Upper lobe of right lung (tissue), 1 donor: ENCODE results near the gene DENND2A. TPM values are rescaled to one million over a fixed set of nuclear protein-coding genes. Genes with fewer than 3 reads are reported as not detected.
"Not testable (repeated sequence)": the region's sequence is repeated elsewhere in the genome, so short reads cannot be mapped to it uniquely, and the experiment has no call there.

Experiments
- ATAC-seq: fragments of 200-7000 bp; cut with Tn5 transposase; one replicate; pipeline ENCODE4 v1.9.1; 2020; ENCODE audit warnings: mild to moderate bottlenecking, moderate library complexity
- DNase-seq: peaks from one replicate; pipeline ENCODE4 v3.0.0-alpha.2; 2020
- H3K27ac ChIP-seq: fragments of 200-600 bp; one replicate; pipeline ENCODE4 v1.8.0; 2022
- H3K27me3 ChIP-seq: fragments of 200-600 bp; one replicate; pipeline ENCODE4 v1.8.0; 2022; ENCODE audit warnings: mild to moderate bottlenecking
- H3K36me3 ChIP-seq: fragments of 200-600 bp; one replicate; pipeline ENCODE4 v1.8.0; 2022
- H3K4me1 ChIP-seq: fragments of 200-600 bp; one replicate; pipeline ENCODE4 v1.8.0; 2022
- H3K4me3 ChIP-seq: fragments of 200-600 bp; one replicate; pipeline ENCODE4 v1.8.0; 2022; ENCODE audit warnings: mild to moderate bottlenecking
- H3K9me3 ChIP-seq: fragments of 200-600 bp; one replicate; pipeline ENCODE4 v1.8.0; 2022
- intact Hi-C: fragments of 100-400 bp; cut with DNase I; formaldehyde crosslinking; loops from one replicate; pipeline ENCODE4 v1.11.0; 2022
- total RNA-seq: library from RNA; stranded (reverse); fragmentation: NEBNext Ultra II Directional; extraction: Animal tissue kit (Norgen Biotek cat#: 25700); gene quantifications from one replicate; pipeline ENCODE4 v1.2.1, GENCODE V29; 2021
- TF ChIP-seq, protein P1 (sequence below): fragments of 200-600 bp; IDR thresholded peaks from one replicate; pipeline ENCODE4 v1.8.0; 2022; ENCODE audit warnings: antibody characterized with exemption
- donor health status: DM: no; HTN: yes; CAD: no; lungs with severe emphysema.

The DENND2A gene
- total RNA-seq, 1 donor from 2014 or later: 26.2 TPM

DNA sequence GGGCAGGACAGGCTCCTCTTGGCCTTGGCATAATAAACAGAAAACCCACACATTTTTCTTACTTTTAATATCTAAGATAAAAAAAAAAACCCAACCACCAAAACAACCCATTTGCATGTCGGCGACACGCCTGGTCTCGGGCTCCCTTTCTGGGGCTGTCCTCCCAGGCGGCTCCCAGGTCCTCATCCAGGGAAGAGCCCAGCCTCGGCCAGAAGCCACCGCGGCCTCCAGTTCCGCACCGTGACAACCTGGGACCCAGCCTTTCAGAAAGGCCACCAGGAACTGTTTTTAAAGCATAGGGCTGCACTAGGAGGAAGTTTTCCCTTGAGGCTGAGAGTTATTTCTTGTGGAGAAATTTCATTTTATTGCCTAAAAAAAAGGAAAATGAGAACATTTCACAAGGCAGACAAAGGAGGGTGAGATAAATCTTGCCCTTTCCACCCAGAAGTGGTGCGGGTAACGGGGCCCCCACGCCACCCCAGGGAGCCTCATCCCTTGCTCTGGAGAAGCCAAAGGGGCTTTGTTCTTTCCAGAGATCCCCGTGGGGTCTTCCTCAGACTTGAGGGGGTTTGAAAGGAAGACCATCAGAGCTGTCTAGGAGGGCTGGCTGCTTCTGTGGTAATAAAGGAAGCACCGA is 122.1 kb downstream of the DENND2A start:
- H3K36me3 ChIP-seq: no peaks in the 10 kb centered on the region
- DNase-seq (no peak), ATAC-seq (no peak)
- H3K4me1 ChIP-seq: no peaks in the 10 kb centered on the region
- peak overlapping the region; percentile 1 for H3K27ac ChIP-seq
- H3K27me3 ChIP-seq: no peaks in the 10 kb centered on the region
- intact Hi-C loops: loop anchor here (5.0 kb wide), 1 partner anchor 134 kb away; no protein-coding TSS in a partner anchor
- H3K9me3 ChIP-seq: no peaks in the 10 kb centered on the region
- H3K4me3 ChIP-seq: no peak overlapping the region
- TF ChIP-seq, protein P1, sequence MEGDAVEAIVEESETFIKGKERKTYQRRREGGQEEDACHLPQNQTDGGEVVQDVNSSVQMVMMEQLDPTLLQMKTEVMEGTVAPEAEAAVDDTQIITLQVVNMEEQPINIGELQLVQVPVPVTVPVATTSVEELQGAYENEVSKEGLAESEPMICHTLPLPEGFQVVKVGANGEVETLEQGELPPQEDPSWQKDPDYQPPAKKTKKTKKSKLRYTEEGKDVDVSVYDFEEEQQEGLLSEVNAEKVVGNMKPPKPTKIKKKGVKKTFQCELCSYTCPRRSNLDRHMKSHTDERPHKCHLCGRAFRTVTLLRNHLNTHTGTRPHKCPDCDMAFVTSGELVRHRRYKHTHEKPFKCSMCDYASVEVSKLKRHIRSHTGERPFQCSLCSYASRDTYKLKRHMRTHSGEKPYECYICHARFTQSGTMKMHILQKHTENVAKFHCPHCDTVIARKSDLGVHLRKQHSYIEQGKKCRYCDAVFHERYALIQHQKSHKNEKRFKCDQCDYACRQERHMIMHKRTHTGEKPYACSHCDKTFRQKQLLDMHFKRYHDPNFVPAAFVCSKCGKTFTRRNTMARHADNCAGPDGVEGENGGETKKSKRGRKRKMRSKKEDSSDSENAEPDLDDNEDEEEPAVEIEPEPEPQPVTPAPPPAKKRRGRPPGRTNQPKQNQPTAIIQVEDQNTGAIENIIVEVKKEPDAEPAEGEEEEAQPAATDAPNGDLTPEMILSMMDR: no peak

DNA sequence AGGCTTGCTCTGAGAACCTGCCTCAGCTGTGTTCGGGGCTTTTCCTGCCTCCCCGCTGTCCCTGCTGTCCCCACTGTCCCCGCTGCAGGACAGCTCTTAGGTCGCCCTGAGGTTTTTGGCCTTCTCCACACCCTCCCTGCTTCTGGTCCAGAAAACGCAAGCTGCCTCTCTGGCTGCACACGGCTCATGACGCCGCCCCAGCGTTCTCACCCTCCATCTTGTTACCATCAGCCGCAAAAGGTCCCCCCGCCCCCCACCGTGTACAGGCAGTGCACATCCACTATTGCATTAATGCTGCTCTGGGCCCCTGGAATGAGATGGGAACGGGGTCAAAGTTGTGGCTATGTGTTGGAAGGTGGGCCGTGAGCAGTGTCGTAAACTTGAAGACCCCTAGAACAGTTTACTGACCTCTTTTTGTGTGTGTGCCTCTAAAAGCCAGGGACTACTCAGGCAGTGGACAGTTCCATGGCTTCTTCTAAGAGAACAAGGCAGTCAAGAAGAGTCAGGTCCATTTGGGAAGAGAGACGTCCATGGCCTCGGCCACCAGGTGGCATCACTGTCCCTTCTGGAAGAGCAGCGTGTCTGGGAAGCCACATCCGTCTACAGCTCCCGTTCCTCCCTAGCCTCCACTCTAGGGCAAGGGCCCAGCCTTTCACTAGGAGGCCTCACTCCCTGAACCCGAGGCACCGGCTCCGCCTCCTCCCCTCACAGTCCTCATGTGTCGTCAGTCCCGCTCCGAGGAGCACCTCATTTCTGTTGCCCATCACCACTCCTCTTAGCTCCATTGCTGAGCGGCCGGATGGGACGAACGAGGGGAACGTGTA is 122.9 kb downstream of the DENND2A start:
- H3K27me3 ChIP-seq: no peaks in the 10 kb centered on the region
- H3K4me3 ChIP-seq: no peak overlapping the region
- TF ChIP-seq, protein P1: peak; percentile 83
- H3K27ac ChIP-seq: no peak overlapping the region
- peak; percentile 92 for DNase-seq
- no peaks in the 10 kb centered on the region for H3K36me3 ChIP-seq
- H3K4me1 ChIP-seq: no peaks in the 10 kb centered on the region
- peak; percentile 98 for ATAC-seq
- no peaks in the 10 kb centered on the region for H3K9me3 ChIP-seq
- intact Hi-C loops: loop anchor here (5.0 kb wide), 1 partner anchor 135 kb away; no protein-coding TSS in a partner anchor

DNA sequence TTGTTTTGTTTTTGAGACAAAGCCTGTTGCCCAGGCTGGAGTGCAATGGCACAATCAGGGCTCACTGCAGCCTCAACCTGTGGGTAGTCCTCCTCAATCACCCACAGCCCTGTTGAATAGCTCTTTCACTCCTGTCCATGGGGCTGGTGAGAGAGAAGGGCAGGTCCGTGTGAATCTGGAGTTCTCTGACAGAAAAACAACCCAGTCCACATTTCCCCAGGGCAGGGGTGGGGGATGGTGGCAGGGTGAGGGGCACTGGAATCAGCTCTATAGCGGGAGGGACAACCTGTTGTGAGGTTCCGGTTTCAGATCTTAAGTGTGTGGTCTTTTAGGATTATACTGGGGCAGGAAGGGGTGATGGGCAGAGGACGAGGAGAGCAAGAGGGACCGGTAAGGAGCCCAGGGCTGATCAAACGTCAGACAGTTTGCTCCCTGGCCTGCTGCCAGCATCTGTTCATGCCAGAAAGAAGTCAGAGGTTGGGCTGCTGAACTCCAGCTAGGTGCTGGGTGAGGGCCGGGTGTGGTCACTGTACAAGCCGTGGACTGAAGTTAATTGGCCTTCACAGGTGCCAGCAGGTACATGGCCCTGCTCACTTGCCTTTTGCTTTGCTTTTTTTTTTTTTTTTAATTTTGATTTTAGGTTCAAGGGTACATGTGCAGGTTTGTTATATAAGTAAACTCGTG is 128.2 kb downstream of the DENND2A start:
- no peak overlapping the region for H3K4me3 ChIP-seq
- ATAC-seq (peak; percentile 58), DNase-seq (peak; percentile 71)
- TF ChIP-seq, protein P1: no peak
- H3K36me3 ChIP-seq: no peaks in the 10 kb centered on the region
- intact Hi-C loops: no loop called here
- no peaks in the 10 kb centered on the region for H3K27me3 ChIP-seq
- no peak overlapping the region for H3K27ac ChIP-seq
- no peaks in the 10 kb centered on the region for H3K9me3 ChIP-seq
- H3K4me1 ChIP-seq: no peaks in the 10 kb centered on the region

DNA sequence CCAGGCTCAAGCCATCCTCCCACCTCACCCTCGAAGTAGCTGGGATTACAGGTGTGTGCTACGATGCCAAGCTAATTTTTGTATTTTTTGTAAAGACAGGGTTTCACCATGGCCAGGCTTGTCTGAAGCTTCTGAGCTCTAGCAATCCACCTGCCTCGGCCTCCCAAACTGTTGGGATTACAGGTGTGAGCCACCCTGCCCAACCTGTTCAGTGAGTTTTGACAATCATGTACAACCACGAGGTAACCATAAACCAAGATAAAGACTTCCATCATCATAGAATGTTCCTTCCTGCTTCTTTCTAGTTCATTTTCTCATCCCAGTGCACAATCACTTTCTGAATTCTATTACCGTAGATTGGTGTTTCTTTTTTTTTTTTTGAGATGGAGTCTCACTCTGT is 130.8 kb downstream of the DENND2A start:
- DNase-seq (no peak), ATAC-seq (no peak)
- no peak overlapping the region for H3K27ac ChIP-seq
- no peak overlapping the region for H3K4me3 ChIP-seq
- H3K9me3 ChIP-seq: no peaks in the 10 kb centered on the region
- no peaks in the 10 kb centered on the region for H3K27me3 ChIP-seq
- TF ChIP-seq, protein P1: no peak
- H3K4me1 ChIP-seq: no peaks in the 10 kb centered on the region
- intact Hi-C loops: no loop called here
- no peaks in the 10 kb centered on the region for H3K36me3 ChIP-seq

DNA sequence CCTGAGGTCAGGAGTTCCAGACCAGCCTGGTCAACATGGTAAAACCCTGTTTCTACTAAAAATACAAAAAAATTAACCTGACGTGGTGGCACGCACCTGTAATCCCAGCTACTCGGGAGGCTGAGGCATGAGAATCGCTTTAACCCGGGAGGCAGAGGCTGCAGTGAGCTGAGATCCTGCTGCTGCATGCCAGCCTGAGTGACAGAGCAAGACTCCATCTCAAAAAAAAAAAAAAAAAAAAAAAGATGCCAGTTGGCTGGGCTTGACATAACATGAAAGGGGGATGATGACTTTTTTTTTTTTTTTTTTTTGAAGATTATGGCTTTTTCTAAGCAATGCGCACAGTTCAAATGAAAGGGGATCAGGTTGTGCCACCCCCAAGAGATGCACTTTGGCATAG is 133.1 kb downstream of the DENND2A start:
- H3K4me1 ChIP-seq, H3K4me3 ChIP-seq, DNase-seq, H3K9me3 ChIP-seq, intact Hi-C loops, ATAC-seq, H3K27ac ChIP-seq, H3K36me3 ChIP-seq, H3K27me3 ChIP-seq: not testable (repeated sequence)
